ENCODE data around the gene UBE2F.
"Not testable (repeated sequence)": the region's sequence is repeated elsewhere in the genome, so short reads cannot be mapped to it uniquely, and the experiment has no call there.

Gene UBE2F

GRCh38 chr2:237978058-237978712 is 11.4 kb downstream of the UBE2F start:
- no peak for TF ChIP-seq CTCF (IDR thresholded peaks at IDR 0.05; ENCODE audit: low read depth, low read length)
- DNase-seq (ENCODE audit: low read depth in 2 of 2), result peak; percentile 42 to 46
- no peak overlapping the region for H3K4me3 ChIP-seq (replicated peaks in 1 of 2; ENCODE audit: low read depth in 2 of 2, low read length in 2 of 2)

DNA sequence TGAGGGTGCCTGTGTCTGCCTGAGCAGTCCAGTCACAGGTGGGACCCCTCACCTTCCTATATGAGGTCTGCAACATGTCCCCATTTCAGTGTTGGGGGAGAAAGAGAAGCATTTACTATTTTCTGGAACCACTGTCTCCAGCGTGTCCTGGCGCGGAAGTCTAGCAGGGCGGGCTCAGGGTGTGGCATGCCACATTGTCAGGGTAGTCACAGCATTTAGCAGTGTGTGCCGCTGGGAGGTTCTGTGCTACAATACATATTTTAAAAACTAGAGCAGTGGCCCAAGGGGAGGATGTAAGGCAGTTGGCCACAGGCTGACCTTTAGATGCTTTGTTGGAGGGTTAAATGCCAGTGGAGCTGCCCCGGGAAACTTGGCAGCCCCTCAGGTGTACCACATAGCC is 12.5 kb downstream of the UBE2F start:
- no peak for DNase-seq (ENCODE audit: low read depth in 2 of 2)
- no peak for TF ChIP-seq CTCF (IDR thresholded peaks at IDR 0.05; ENCODE audit: low read depth, low read length)
- H3K4me3 ChIP-seq (replicated peaks in 1 of 2; ENCODE audit: low read depth in 2 of 2, low read length in 2 of 2), result no peak overlapping the region

- H3K4me3 ChIP-seq (replicated peaks in 1 of 2; ENCODE audit: low read depth in 2 of 2, low read length in 2 of 2), result no peak overlapping the region
- no peak for TF ChIP-seq CTCF (IDR thresholded peaks at IDR 0.05; ENCODE audit: low read depth, low read length)
- DNase-seq (ENCODE audit: low read depth in 2 of 2), result no peak
Observed at GRCh38 chr2:237980087-237980486, 13.3 kb downstream of the UBE2F start.

DNA sequence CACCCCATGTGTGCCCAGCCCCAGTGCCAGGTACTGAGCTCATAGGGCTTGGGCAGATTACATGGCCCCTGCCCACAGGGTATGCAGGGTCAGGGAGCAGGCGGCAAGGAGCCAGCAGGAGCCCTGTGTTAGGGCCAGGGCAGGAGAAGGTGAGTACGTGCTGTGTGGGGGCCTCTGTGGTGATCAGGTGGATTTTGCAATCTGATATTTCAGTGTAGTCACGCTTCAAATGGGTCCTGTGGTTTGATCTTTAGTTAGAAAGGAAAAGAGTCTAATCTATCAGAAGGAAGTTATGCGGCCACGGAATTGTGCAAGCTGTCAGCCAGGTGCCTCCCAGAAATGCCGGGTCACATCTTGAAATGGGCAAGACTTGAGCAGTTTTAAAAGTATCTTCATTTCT is 13.9 kb downstream of the UBE2F start:
- H3K4me3 ChIP-seq (replicated peaks in 1 of 2; ENCODE audit: low read depth in 2 of 2, low read length in 2 of 2), result no peak overlapping the region
- no peak for TF ChIP-seq CTCF (IDR thresholded peaks at IDR 0.05; ENCODE audit: low read depth, low read length)
- no peak for DNase-seq (ENCODE audit: low read depth in 2 of 2)

DNA sequence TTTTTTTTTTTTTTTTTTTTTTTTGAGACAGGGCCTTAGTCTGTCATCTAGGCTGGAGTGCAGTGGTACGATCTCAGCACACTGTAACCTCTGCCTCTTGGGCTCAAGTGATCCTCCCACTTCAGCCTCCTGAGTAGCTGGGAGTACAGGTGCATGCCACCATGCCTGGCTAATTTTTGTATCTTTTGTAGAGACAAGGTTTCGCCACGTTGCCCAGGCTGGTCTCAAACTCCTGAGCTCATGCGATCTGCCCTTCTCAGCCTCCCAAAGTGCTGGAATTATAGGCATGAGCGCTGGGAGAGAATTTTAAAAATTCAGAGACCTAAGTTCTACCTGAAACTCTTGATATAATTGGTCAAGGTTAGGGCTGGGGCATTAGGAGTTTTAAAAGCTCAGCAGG is 14.8 kb downstream of the UBE2F start:
- not testable (repeated sequence) for H3K4me3 ChIP-seq (replicated peaks in 1 of 2; ENCODE audit: low read depth in 2 of 2, low read length in 2 of 2); DNase-seq (ENCODE audit: low read depth in 2 of 2)

DNA sequence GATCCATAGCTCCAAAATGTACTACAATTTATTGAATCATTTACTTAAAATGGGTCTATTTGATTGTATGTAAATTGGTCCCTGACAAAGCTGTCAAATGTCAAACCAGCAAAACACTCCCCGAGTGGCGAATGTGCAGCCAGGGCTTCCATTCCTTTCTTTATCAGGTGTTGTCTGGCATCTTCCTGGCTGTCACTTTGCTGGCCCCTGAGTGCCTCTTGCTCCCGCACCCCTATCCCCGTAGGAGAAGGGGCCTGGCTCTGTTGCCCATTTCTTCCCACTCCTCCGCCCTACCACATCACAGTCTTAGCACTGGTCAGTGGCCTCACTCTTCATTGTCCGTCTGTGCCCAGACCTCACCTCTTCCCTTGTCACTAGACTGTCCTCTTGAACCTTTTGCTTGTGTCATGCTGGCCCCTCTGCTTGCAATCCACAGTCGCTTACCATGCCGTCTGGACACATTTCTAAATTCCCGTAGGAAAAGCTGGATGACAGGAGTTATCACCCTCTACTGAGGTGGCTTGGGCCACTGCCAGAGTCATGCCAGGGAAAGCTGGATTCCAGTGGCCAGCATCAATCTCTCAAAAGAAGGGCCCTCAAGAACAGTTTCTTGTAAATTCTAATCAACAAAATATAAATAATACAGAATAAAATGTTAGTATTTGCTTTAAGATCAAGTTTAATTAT is 15.4 kb downstream of the UBE2F start:
- DNase-seq (ENCODE audit: low read depth in 2 of 2), result no peak
- H3K4me3 ChIP-seq (replicated peaks in 1 of 2; ENCODE audit: low read depth in 2 of 2, low read length in 2 of 2), result no peak overlapping the region
- no peak for TF ChIP-seq CTCF (IDR thresholded peaks at IDR 0.05; ENCODE audit: low read depth, low read length)

- no peak for TF ChIP-seq CTCF (IDR thresholded peaks at IDR 0.05; ENCODE audit: low read depth, low read length)
- no peak overlapping the region for H3K4me3 ChIP-seq (replicated peaks in 1 of 2; ENCODE audit: low read depth in 2 of 2, low read length in 2 of 2)
- no peak for DNase-seq (ENCODE audit: low read depth in 2 of 2)
Observed at GRCh38 chr2:237983922-237984321, 17.1 kb downstream of the UBE2F start.
